OCI-LY3 (cell line): Measurements from ENCODE around the gene FFAR4.
"Not testable (repeated sequence)": the region's sequence is repeated elsewhere in the genome, so short reads cannot be mapped to it uniquely, and the experiment has no call there.

ENCODE experiments used
- H2AFZ ChIP-seq: fragments of 200-600, 300-600 bp; shearing (Covaris generic); 2 replicates; pipeline ENCODE4 v1.6.0; 2014; ENCODE audit warnings: antibody characterized with exemption, low read depth, low read length
- H3K27ac ChIP-seq: fragments of 200-600, 300-600 bp; sonication (generic); 2 replicates; pipeline ENCODE4 v1.5.1; 2014; ENCODE audit warnings: mild to moderate bottlenecking, low read length, moderate library complexity, mixed read lengths
- H3K27me3 ChIP-seq: fragments of 200-600, 300-600 bp; sonication (generic); 2 replicates; pipeline ENCODE4 v1.6.1; 2014; ENCODE audit warnings: low read depth, low read length, mixed read lengths
- H3K36me3 ChIP-seq: fragments of 200-600, 300-600 bp; sonication (generic); replicated peaks from 2 replicates; pipeline ENCODE3; 2014; ENCODE audit warnings: low read depth, low read length, mixed read lengths
- H3K4me1 ChIP-seq: fragments of 300-600, 200-600 bp; sonication (generic); 2 replicates; pipeline ENCODE4 v1.6.1; 2014; ENCODE audit warnings: low read length, mixed read lengths
- H3K4me2 ChIP-seq: fragments of 200-600, 300-600 bp; sonication (generic); 2 replicates; pipeline ENCODE4 v1.6.1; 2014; ENCODE audit warnings: low read length, mixed read lengths
- H3K4me3 ChIP-seq: fragments of 300-600, 200-600 bp; sonication (generic); 2 replicates; pipeline ENCODE4 v1.5.1; 2014; ENCODE audit warnings: antibody characterized with exemption, mild to moderate bottlenecking, low read length, moderate library complexity
- H3K79me2 ChIP-seq: fragments of 300-600, 200-600 bp; shearing (Covaris generic); 2 replicates; pipeline ENCODE4 v1.6.1; 2014; ENCODE audit warnings: mild to moderate bottlenecking, low read length, mixed read lengths
- H3K9ac ChIP-seq: fragments of 300-600, 200-600 bp; shearing (Covaris generic); 2 replicates; pipeline ENCODE4 v1.6.0; 2014; ENCODE audit warnings: mild to moderate bottlenecking, low read length, moderate library complexity
- H3K9me3 ChIP-seq: fragments of 200-600, 300-600 bp; shearing (Covaris generic); 2 replicates; pipeline ENCODE4 v1.6.1; 2014; ENCODE audit warnings: low read length, mixed read lengths; ENCODE audit not compliant: insufficient read depth
- H4K20me1 ChIP-seq: fragments of 200-600, 300-600 bp; sonication (generic); 2 replicates; pipeline ENCODE4 v1.6.1; 2016; ENCODE audit warnings: low read length, mixed read lengths; ENCODE audit not compliant: insufficient read depth
- CTCF ChIP-seq: fragments of 200-600, 300-600 bp; sonication (generic); IDR thresholded peaks from 2 replicates; pipeline ENCODE4 v1.5.1; 2014; ENCODE audit warnings: antibody characterized with exemption, low read length, low read depth
- EZH2phosphoT487 ChIP-seq: fragments of 200-600 bp; shearing (Covaris generic); IDR thresholded peaks from 2 replicates; pipeline ENCODE4 v1.6.1; 2018; ENCODE audit warnings: antibody characterized with exemption, mixed run types, low read depth

FFAR4 gene

DNA sequence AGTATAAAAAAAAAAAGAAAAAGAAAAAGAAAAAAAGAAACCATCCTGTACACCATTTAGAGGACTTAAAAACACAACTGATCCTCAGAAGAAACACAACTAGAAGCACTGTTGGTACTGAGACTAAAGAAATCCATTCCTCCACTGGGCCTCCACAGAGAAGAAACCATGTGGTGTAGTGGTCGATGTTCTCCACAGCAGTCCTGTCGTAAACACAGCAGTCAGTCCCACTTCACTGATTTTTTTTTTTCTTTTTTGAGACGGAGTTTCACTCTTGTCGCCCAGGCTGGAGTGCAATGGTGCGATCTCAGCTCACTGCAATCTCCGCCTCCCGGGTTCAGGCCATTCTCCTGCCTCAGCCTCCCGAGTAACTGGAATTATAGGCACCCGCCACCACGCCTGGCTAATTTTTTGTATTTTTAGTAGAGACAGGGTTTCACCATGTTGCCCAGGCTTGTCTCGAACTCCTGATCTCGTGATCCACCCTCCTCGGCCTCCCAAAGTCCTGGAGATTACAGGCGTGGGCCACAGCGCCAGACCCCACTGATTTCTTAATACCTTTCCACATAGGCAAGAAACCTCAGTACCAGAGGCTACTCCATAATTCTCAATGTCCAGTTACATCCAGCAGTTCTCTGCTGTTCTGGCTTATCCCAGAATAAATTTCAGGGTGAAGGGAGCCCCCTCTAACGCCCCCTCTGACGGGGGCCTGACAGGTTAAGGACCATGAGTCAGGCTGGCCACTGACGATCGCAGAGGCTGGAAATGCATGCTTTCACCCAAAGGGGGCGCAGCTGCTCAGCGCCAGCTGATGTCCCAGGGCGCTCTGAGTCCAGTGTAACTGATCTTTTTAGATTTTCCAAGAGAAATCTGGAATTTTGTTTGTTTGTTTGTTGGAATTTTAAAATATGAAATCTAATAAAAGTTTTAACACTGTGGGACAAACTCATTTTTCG, 24.8 kb upstream of the FFAR4 start:
- H3K27me3 ChIP-seq: no peaks in the 10 kb centered on the region
- H2AFZ ChIP-seq: no peak overlapping the region
- H3K4me2 ChIP-seq: no peak overlapping the region
- no peak overlapping the region for H3K4me3 ChIP-seq
- H3K36me3 ChIP-seq: no peaks in the 10 kb centered on the region
- H3K4me1 ChIP-seq: no peaks in the 10 kb centered on the region
- no peak overlapping the region for H3K27ac ChIP-seq
- no peaks in the 10 kb centered on the region for H3K79me2 ChIP-seq
- no peak overlapping the region for H3K9ac ChIP-seq
- no peaks in the 10 kb centered on the region for H3K9me3 ChIP-seq
- TF ChIP-seq EZH2phosphoT487 (no peak), CTCF (peak; percentile 29)
- no peaks in the 10 kb centered on the region for H4K20me1 ChIP-seq

- Histone ChIP-seq H3K4me3 (no peak overlapping the region), H3K27ac (no peak overlapping the region)
- no peak for TF ChIP-seq EZH2phosphoT487
- no peak for TF ChIP-seq CTCF
These were observed 24.1 kb upstream of the FFAR4 start for GRCh38 chr10:93542358-93542791.

GRCh38 chr10:93546995-93547394, 19.5 kb upstream of the FFAR4 start:
- H3K4me3 ChIP-seq, H3K36me3 ChIP-seq, H3K4me1 ChIP-seq, H3K27me3 ChIP-seq, H3K79me2 ChIP-seq, H3K9me3 ChIP-seq, H3K9ac ChIP-seq, H3K27ac ChIP-seq, H2AFZ ChIP-seq, H4K20me1 ChIP-seq, H3K4me2 ChIP-seq: not testable (repeated sequence)

More at GRCh38 chr10:93542358-93542791, 24.1 kb upstream of the FFAR4 start:
- no peak overlapping the region for H2AFZ ChIP-seq
- no peaks in the 10 kb centered on the region for H3K4me1 ChIP-seq
- H4K20me1 ChIP-seq: no peaks in the 10 kb centered on the region
- H3K9me3 ChIP-seq: no peaks in the 10 kb centered on the region
- no peaks in the 10 kb centered on the region for H3K79me2 ChIP-seq
- H3K27me3 ChIP-seq: no peaks in the 10 kb centered on the region
- no peak overlapping the region for H3K9ac ChIP-seq
- H3K36me3 ChIP-seq: no peaks in the 10 kb centered on the region
- no peak overlapping the region for H3K4me2 ChIP-seq

DNA sequence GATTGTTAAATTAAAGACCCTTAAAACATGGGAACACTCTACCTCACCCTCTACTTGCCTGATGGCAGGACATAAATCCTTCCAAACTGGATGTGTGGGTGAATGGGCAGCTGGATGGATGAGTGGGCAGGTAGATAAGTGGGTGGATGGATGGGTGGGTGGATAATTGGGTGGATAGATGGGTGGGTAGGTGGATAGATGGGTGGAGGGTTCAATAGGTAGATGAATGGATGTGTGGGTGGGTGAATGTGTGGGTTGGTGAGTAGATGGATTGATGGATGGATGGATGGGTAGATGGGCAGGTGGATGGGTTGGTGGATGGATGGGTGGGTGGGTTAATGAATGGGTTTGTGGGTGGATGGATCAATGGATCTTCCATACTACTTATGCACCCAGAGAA, 18.9 kb upstream of the FFAR4 start:
- TF ChIP-seq CTCF (no peak), EZH2phosphoT487 (no peak)
- H3K4me3 ChIP-seq: no peak overlapping the region
- no peaks in the 10 kb centered on the region for H3K9me3 ChIP-seq
- H3K9ac ChIP-seq: no peak overlapping the region
- no peak overlapping the region for H2AFZ ChIP-seq
- H3K27me3 ChIP-seq: no peaks in the 10 kb centered on the region
- H4K20me1 ChIP-seq: no peaks in the 10 kb centered on the region
- H3K79me2 ChIP-seq: no peaks in the 10 kb centered on the region
- H3K27ac ChIP-seq: no peak overlapping the region
- no peak overlapping the region for H3K4me2 ChIP-seq
- H3K36me3 ChIP-seq: no peaks in the 10 kb centered on the region
- no peaks in the 10 kb centered on the region for H3K4me1 ChIP-seq
